ENCODE data around the gene ZC3H7A.
A peak's percentile ranks its signal among the peaks of the same experiment; 100 is the strongest.
"Not testable (repeated sequence)": the region's sequence is repeated elsewhere in the genome, so short reads cannot be mapped to it uniquely, and the experiment has no call there.

The ZC3H7A gene

DNA sequence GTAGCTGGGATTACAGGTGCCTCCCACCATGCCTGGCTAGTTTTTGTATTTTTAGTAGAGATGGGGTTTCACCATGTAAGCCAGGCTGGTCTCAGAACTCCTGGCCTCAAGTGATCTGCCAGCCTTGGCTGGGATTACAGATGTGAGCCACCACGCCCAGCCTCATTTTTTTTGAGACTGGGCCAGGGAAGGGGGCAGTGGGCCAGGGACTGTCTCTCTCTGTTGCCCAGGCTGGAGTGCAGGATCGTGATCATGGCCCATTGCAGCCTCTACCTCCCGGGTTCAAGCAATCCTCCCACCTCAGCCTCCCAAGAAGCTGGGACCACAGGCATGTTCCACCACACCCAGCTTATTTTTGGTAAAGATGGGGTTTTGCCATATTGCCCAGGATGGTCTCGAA, 38.3 kb upstream of the ZC3H7A start (continued):
- TF ChIP-seq ZNF565 (CRISPR knock-in tag; conservative IDR thresholded peaks at IDR 0.05; ENCODE audit: low read depth) (no peak), BACH2 (CRISPR knock-in tag; IDR thresholded peaks at IDR 0.05; ENCODE audit: borderline replicate concordance) (no peak), ZFP3 (CRISPR knock-in tag; IDR thresholded peaks at IDR 0.05) (no peak)

DNA sequence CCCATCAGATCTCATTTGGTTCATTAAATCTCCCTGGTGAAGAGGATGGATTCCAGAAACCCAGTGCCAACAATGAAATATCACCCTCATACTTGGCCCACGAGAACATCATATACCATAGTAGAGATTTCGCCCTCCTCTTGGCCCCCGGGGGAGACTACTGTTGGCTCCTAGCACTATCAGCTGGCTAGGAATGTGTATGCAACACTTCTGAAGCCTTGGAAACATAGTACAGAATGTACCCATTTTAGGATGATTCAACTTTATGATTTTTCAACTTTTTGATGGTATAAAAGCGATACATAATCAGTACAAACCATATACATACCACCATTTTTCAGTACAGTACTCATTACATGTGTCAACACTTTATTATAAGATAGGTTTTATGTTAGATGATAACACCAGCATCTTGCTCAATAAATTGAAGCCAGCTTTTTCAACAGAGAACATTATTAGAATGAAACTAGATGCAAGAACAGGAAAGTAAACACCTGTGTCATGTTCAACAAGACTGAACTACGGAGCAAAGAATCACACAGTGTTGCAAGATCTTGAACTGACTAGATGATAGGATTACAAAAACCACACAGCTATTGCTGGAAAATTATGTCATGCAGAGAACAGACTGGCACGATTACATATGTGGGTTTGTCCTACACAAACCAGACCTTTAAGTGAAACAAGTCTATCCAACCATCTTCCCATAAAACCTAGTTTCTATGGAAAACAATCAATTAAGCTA, 37.1 kb upstream of the ZC3H7A start:
- ATAC-seq = peak; percentile 50
- TF ChIP-seq ZFP3 (CRISPR knock-in tag; IDR thresholded peaks at IDR 0.05) (no peak), TCF4 (CRISPR knock-in tag; IDR thresholded peaks at IDR 0.05; ENCODE audit: borderline replicate concordance) (no peak), ZNF70 (CRISPR knock-in tag; IDR thresholded peaks at IDR 0.05) (no peak), ZNF8 (CRISPR knock-in tag; IDR thresholded peaks at IDR 0.05) (no peak), ZFP30 (CRISPR knock-in tag; IDR thresholded peaks at IDR 0.05) (no peak), PPARA (CRISPR knock-in tag; IDR thresholded peaks at IDR 0.05; ENCODE audit: borderline replicate concordance) (no peak), ISL1 (CRISPR knock-in tag; IDR thresholded peaks at IDR 0.05) (no peak), OSR1 (CRISPR knock-in tag; IDR thresholded peaks at IDR 0.05) (no peak), BACH2 (CRISPR knock-in tag; IDR thresholded peaks at IDR 0.05; ENCODE audit: borderline replicate concordance) (no peak), TOX (CRISPR knock-in tag; IDR thresholded peaks at IDR 0.05; ENCODE audit: borderline replicate concordance) (no peak), CSDC2 (CRISPR knock-in tag; IDR thresholded peaks at IDR 0.05) (no peak), GLIS3 (CRISPR knock-in tag; IDR thresholded peaks at IDR 0.05) (no peak)
- TF ChIP-seq, protein P1, sequence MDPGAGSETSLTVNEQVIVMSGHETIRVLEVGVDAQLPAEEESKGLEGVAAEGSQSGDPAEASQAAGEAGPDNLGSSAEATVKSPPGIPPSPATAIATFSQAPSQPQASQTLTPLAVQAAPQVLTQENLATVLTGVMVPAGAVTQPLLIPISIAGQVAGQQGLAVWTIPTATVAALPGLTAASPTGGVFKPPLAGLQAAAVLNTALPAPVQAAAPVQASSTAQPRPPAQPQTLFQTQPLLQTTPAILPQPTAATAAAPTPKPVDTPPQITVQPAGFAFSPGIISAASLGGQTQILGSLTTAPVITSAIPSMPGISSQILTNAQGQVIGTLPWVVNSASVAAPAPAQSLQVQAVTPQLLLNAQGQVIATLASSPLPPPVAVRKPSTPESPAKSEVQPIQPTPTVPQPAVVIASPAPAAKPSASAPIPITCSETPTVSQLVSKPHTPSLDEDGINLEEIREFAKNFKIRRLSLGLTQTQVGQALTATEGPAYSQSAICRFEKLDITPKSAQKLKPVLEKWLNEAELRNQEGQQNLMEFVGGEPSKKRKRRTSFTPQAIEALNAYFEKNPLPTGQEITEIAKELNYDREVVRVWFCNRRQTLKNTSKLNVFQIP (CRISPR knock-in tag; IDR thresholded peaks at IDR 0.05; ENCODE audit: borderline replicate concordance, low read depth) = no peak
- TF ChIP-seq, protein P2, sequence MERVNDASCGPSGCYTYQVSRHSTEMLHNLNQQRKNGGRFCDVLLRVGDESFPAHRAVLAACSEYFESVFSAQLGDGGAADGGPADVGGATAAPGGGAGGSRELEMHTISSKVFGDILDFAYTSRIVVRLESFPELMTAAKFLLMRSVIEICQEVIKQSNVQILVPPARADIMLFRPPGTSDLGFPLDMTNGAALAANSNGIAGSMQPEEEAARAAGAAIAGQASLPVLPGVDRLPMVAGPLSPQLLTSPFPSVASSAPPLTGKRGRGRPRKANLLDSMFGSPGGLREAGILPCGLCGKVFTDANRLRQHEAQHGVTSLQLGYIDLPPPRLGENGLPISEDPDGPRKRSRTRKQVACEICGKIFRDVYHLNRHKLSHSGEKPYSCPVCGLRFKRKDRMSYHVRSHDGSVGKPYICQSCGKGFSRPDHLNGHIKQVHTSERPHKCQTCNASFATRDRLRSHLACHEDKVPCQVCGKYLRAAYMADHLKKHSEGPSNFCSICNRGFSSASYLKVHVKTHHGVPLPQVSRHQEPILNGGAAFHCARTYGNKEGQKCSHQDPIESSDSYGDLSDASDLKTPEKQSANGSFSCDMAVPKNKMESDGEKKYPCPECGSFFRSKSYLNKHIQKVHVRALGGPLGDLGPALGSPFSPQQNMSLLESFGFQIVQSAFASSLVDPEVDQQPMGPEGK (CRISPR knock-in tag; IDR thresholded peaks at IDR 0.05; ENCODE audit: borderline replicate concordance) = no peak

DNA sequence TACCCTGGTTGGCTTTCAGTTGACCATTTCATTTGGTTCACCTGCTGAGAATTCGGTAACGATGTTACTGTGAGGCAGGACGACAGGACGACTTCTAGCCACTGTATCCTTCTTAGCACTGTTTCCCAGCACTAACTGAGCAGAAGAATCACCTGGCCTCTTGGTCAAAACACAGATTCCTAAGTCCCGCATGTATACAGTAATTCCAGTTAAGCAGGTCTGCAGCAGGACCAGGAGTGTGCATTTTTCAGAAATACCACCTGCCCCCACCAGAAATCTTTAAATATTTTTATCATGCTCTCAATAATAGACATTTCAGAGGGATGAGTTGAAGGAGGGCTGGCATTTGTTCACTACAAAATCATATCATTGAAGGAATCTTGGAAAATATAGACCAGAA, 31.6 kb upstream of the ZC3H7A start:
- ATAC-seq = no peak
- TF ChIP-seq ZC3H10 (CRISPR knock-in tag; IDR thresholded peaks at IDR 0.05) (no peak), ZNF565 (CRISPR knock-in tag; conservative IDR thresholded peaks at IDR 0.05; ENCODE audit: low read depth) (no peak), ZFP3 (CRISPR knock-in tag; IDR thresholded peaks at IDR 0.05) (no peak), SNAI2 (CRISPR knock-in tag; IDR thresholded peaks at IDR 0.05) (no peak), TOX (CRISPR knock-in tag; IDR thresholded peaks at IDR 0.05; ENCODE audit: borderline replicate concordance) (no peak), ISL1 (CRISPR knock-in tag; IDR thresholded peaks at IDR 0.05) (no peak), ESRRG (CRISPR knock-in tag; IDR thresholded peaks at IDR 0.05) (no peak), ZNF8 (CRISPR knock-in tag; IDR thresholded peaks at IDR 0.05) (no peak), BACH2 (CRISPR knock-in tag; IDR thresholded peaks at IDR 0.05; ENCODE audit: borderline replicate concordance) (no peak), RARB (CRISPR knock-in tag; IDR thresholded peaks at IDR 0.05) (no peak), ARNTL (CRISPR knock-in tag; IDR thresholded peaks at IDR 0.05; ENCODE audit: borderline replicate concordance, low read depth) (no peak), PPARA (CRISPR knock-in tag; IDR thresholded peaks at IDR 0.05; ENCODE audit: borderline replicate concordance) (no peak)
- TF ChIP-seq, protein P1 (CRISPR knock-in tag; IDR thresholded peaks at IDR 0.05; ENCODE audit: borderline replicate concordance, low read depth) = no peak
- TF ChIP-seq, protein P2 (CRISPR knock-in tag; IDR thresholded peaks at IDR 0.05; ENCODE audit: borderline replicate concordance) = no peak
- TF ChIP-seq, protein P3, sequence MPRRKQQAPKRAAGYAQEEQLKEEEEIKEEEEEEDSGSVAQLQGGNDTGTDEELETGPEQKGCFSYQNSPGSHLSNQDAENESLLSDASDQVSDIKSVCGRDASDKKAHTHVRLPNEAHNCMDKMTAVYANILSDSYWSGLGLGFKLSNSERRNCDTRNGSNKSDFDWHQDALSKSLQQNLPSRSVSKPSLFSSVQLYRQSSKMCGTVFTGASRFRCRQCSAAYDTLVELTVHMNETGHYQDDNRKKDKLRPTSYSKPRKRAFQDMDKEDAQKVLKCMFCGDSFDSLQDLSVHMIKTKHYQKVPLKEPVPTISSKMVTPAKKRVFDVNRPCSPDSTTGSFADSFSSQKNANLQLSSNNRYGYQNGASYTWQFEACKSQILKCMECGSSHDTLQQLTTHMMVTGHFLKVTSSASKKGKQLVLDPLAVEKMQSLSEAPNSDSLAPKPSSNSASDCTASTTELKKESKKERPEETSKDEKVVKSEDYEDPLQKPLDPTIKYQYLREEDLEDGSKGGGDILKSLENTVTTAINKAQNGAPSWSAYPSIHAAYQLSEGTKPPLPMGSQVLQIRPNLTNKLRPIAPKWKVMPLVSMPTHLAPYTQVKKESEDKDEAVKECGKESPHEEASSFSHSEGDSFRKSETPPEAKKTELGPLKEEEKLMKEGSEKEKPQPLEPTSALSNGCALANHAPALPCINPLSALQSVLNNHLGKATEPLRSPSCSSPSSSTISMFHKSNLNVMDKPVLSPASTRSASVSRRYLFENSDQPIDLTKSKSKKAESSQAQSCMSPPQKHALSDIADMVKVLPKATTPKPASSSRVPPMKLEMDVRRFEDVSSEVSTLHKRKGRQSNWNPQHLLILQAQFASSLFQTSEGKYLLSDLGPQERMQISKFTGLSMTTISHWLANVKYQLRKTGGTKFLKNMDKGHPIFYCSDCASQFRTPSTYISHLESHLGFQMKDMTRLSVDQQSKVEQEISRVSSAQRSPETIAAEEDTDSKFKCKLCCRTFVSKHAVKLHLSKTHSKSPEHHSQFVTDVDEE (CRISPR knock-in tag; IDR thresholded peaks at IDR 0.05) = no peak
- TF ChIP-seq, protein P4, sequence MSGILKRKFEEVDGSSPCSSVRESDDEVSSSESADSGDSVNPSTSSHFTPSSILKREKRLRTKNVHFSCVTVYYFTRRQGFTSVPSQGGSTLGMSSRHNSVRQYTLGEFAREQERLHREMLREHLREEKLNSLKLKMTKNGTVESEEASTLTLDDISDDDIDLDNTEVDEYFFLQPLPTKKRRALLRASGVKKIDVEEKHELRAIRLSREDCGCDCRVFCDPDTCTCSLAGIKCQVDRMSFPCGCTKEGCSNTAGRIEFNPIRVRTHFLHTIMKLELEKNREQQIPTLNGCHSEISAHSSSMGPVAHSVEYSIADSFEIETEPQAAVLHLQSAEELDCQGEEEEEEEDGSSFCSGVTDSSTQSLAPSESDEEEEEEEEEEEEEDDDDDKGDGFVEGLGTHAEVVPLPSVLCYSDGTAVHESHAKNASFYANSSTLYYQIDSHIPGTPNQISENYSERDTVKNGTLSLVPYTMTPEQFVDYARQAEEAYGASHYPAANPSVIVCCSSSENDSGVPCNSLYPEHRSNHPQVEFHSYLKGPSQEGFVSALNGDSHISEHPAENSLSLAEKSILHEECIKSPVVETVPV (CRISPR knock-in tag; IDR thresholded peaks at IDR 0.05) = no peak

DNA sequence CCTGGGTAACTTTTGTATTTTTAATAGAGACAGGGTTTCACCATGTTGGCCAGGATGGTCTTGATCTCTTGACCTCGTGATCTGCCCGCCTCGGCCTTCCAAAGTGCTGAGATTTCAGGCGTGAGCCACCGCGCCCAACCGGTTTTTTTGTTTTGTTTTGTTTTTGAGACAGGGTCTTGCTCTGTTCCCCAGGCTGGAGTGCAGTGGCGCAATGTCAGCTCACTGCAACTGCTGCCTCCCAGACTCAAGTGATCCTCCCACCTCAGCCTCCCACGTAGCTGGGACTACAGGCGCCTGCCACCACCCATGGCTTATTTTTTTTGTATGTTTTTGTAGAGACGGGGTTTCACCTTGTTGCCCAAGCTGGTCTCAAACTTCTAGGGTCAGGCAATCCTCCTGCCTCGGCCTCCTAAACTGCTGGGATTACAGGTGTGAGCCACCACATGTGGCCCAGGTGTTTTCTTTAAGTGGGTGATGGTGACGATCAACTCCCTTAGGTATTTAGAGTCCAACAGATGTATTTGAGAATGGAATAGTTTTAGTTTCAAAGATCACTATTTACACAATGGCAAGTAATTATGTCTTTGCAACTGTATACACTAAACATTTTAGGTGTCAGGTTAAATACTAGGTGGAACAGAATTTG, 28.6 kb upstream of the ZC3H7A start:
- ATAC-seq = not testable (repeated sequence)

Measured in SK-N-SH treated with all-trans-retinoic acid at 6 μM for 48 hours (cell line).